Measurements from ENCODE around the gene SLC9A9.

The SLC9A9 gene

GRCh38 chr3:143383421-143383820 lies 464.8 kb downstream of the SLC9A9 start:
- no peak for DNase-seq

GRCh38 chr3:143382816-143383215 lies 465.5 kb downstream of the SLC9A9 start:
- no peak for DNase-seq

DNA sequence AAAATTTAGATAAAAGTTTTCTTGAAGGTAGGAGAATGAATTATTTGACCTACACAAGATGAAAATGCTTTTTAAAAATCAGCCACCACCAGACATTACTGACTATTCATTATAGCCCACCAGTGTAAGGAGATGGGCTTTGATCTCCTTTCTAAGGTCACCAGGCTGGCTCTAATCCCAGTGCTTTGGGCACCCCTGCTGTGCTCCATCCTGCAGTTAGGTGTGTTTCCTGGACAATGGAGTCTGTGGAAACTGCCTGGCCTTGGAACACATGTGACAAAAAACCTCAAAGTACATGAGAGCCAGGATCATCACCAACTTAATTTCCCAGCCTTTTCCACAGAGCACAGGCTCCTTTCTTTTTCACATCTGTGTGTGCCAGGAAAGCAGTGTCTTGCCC lies 467.8 kb downstream of the SLC9A9 start:
- DNase-seq = no peak

GRCh38 chr3:143375698-143376097 lies 472.6 kb downstream of the SLC9A9 start:
- DNase-seq = no peak

- DNase-seq = no peak
Measured at GRCh38 chr3:143367171-143367570, 481.1 kb downstream of the SLC9A9 start.

DNA sequence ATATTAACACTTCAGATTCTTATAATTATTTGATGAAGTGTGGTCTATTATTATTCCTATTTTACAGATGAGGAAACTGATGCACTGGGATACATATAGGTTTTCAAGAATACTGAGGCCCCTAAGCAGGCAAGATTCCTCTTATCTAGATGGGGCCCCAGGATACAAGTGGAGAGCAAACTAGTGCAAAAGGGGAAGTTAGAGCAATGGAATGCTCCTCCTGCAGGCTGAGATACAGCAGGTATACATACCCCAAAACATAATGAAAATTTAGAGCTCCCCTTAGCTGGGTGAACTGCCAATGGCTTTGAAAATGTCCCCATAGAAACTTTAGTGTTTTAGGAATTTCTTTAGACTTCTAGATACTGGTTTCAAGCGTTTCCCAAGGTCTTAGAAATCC lies 481.6 kb downstream of the SLC9A9 start:
- no peak for DNase-seq

GRCh38 chr3:143363949-143364348 lies 484.3 kb downstream of the SLC9A9 start:
- no peak for DNase-seq

DNA sequence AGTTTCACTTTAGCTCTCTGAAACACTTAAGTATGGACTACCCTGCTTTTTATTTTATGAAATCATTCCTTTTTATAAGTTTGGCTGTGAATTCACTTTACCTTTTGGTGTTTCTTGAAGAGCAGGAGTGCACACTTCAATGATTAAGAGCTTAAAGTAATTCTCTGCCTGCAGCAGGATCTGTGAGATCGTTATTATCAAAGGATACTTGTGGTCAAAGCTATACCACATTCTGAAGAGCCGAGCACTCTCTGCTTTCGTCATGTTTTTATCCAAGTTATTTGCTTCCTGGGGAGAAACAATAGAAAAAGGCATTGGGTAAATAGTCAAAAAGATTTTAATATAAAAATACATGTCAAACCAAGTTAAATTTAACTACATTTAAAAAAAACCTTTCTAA lies 485.0 kb downstream of the SLC9A9 start:
- no peak for DNase-seq

GRCh38 chr3:143362115-143362991 lies 485.9 kb downstream of the SLC9A9 start:
- DNase-seq = no peak

DNA sequence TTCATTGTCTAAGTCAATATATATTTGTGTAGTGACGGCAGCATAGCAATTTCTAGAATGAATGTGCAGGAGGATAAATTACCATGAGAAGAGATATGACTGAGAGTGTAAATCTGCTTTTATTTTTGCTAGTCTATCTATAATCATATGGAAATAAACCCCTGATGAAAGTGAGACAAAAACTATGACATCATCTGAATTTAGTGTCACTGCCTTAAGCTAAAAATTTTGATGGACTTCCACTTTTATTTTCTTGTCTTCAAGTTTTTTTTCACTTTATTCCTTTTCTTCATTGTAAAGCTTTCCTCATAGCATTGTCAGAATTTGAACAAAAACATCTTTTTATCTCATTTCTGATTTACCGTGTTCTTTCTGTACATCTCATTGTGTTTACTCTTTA lies 486.7 kb downstream of the SLC9A9 start:
- DNase-seq = no peak

- no peak for DNase-seq
Measured at GRCh38 chr3:143360244-143360643, 488.0 kb downstream of the SLC9A9 start.

- DNase-seq = no peak
Measured at GRCh38 chr3:143358793-143359491, 489.3 kb downstream of the SLC9A9 start.

DNA sequence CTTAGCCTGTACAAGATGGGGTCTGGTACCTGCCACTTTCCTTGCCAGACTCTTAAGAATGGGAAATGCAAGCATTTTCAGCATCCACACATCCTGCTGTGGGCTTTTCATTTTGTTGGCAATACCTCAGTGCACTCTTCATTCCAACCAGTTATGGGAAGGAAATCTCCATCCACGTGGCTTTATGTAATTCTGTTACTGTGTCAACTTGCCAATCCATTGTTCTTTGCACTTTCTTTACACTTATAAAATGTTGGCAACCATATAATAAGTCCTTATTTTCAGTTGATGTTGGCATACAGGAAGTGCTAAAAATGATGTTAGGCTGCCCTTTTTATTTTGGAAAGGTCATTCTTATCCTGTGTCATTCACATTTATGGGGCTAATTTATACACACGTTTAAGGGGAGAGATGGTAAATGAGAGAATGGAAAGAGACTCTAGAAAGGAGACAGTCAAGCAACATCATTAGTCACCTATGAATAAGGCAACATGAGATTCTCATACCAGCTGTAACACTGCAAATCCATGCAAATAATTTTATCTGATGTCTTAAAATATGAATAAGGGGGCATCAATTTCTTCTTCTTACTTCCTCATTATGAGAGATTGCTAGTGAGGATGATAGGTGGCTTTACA lies 490.0 kb downstream of the SLC9A9 start:
- DNase-seq = no peak

DNA sequence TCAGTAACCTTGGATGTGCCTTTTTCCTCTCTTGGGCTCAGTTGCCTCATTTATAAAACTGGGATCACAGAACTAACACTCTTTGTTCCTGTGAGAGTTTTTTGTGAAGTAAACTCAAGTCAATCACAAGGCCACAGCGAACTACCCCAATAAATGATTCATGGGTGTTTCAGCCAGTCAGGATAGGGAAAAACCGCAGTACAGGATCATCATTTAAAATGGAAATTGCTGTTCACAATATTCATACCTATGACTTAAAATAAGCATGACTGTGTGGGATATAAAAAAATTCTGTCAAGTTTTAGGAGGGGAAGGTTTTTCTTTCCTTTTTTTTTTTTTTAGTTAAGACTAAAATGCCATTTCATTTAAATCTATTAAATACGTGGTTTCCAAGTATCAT lies 490.6 kb downstream of the SLC9A9 start:
- no peak for DNase-seq

GRCh38 chr3:143356839-143357238 lies 491.4 kb downstream of the SLC9A9 start:
- no peak for DNase-seq

- no peak for DNase-seq
Measured at GRCh38 chr3:143354342-143354741, 493.9 kb downstream of the SLC9A9 start.

GRCh38 chr3:143352850-143353550 lies 495.3 kb downstream of the SLC9A9 start:
- DNase-seq = no peak

GRCh38 chr3:143351895-143352608 lies 496.2 kb downstream of the SLC9A9 start:
- DNase-seq = no peak

DNA sequence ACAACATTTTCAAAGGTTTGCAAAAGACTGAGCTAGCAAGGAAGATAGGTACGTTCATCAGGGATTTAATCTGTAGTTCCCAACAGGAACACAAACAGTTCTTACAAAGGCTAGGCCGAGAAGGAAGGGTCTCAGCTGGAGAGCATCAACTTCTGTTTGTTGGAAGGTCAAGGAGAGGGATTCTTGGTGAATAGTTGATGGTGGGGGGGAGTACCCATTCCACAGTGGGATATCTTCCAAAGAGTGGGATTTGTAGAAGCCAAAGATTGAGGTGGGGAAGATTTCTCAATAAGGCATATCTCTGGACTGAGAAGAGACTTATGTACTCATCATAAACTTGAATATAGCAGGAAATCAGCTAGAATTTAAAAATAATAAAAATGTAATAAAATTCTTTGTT lies 496.9 kb downstream of the SLC9A9 start:
- no peak for DNase-seq

- DNase-seq = no peak
Measured at GRCh38 chr3:143349455-143349854, 498.8 kb downstream of the SLC9A9 start.

GRCh38 chr3:143348486-143349327 lies 499.6 kb downstream of the SLC9A9 start:
- no peak for DNase-seq

Measured in GOT3 (cell line).